ENCODE measurements around the gene WFDC6.
"Not testable (repeated sequence)": the region's sequence is repeated elsewhere in the genome, so short reads cannot be mapped to it uniquely, and the experiment has no call there.

DNA sequence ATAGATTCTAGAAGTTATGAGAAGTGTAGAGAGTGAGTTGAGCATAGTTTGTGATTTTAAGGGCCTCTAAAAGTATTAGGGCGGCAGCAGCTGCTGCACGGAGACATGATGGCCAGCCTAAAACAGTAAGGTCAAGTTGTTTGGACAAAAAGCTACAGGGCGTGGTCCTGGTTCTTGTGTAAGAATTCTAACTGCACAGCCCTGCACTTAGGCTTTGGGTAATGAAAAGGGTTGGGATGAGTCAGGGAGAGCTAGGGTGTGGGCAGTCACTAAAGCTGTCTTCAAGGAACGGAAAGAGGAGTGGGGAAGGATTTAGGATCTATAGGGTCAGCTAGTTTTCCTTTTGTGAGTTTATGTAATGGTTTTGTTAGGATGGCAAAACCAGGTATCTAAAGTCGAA is 46.7 kb upstream of the WFDC6 start:
- not testable (repeated sequence) for TF ChIP-seq POLR2A (IDR thresholded peaks at IDR 0.05)
- TF ChIP-seq, protein P1, sequence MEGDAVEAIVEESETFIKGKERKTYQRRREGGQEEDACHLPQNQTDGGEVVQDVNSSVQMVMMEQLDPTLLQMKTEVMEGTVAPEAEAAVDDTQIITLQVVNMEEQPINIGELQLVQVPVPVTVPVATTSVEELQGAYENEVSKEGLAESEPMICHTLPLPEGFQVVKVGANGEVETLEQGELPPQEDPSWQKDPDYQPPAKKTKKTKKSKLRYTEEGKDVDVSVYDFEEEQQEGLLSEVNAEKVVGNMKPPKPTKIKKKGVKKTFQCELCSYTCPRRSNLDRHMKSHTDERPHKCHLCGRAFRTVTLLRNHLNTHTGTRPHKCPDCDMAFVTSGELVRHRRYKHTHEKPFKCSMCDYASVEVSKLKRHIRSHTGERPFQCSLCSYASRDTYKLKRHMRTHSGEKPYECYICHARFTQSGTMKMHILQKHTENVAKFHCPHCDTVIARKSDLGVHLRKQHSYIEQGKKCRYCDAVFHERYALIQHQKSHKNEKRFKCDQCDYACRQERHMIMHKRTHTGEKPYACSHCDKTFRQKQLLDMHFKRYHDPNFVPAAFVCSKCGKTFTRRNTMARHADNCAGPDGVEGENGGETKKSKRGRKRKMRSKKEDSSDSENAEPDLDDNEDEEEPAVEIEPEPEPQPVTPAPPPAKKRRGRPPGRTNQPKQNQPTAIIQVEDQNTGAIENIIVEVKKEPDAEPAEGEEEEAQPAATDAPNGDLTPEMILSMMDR (IDR thresholded peaks at IDR 0.05), result not testable (repeated sequence)
